ENCODE results near the gene SKA1. TPM values are rescaled to one million over a fixed set of nuclear protein-coding genes. Genes with fewer than 3 reads are reported as not detected.
"Not testable (repeated sequence)": the region's sequence is repeated elsewhere in the genome, so short reads cannot be mapped to it uniquely, and the experiment has no call there.

The SKA1 gene
- total RNA-seq, 1 experiment from 2014 or later = 18.1 TPM

- H3K9me3 Mint-ChIP-seq, ATAC-seq, H3K36me3 Mint-ChIP-seq, H3K27ac Mint-ChIP-seq, POLR2A ChIA-PET: not testable (repeated sequence)
- CTCF ChIA-PET = interaction anchor here (1.0 to 4.3 kb wide), 3 partner anchors 28 to 206 kb away, joined by 4 to 17 read pairs (median 16); partner anchors contain the start of gene MYO5B
- peak overlapping the region; percentile 52 for H3K4me3 Mint-ChIP-seq
- peaks cover 54% of the 10 kb centered on the region for H3K27me3 Mint-ChIP-seq (ENCODE audit: low read depth)
- peak; percentile 25 for DNase-seq (ENCODE audit: low spot score)
- TF ChIP-seq, protein P1, sequence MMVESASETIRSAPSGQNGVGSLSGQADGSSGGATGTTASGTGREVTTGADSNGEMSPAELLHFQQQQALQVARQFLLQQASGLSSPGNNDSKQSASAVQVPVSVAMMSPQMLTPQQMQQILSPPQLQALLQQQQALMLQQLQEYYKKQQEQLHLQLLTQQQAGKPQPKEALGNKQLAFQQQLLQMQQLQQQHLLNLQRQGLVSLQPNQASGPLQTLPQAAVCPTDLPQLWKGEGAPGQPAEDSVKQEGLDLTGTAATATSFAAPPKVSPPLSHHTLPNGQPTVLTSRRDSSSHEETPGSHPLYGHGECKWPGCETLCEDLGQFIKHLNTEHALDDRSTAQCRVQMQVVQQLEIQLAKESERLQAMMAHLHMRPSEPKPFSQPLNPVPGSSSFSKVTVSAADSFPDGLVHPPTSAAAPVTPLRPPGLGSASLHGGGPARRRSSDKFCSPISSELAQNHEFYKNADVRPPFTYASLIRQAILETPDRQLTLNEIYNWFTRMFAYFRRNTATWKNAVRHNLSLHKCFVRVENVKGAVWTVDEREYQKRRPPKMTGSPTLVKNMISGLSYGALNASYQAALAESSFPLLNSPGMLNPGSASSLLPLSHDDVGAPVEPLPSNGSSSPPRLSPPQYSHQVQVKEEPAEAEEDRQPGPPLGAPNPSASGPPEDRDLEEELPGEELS (CRISPR knock-in tag; IDR thresholded peaks at IDR 0.05) = 0 out of 2 replicates have a peak, but pooled peaks have one; percentile 25
- peaks cover 81% of the 10 kb centered on the region for H3K4me1 Mint-ChIP-seq
Observed at GRCh38 chr18:50400438-50400837, 25.6 kb downstream of the SKA1 start.

GRCh38 chr18:50401295-50401694 is 26.4 kb downstream of the SKA1 start:
- ATAC-seq (no peak), DNase-seq (ENCODE audit: low spot score) (no peak)
- Mint-ChIP-seq H3K27ac (no peak overlapping the region), H3K4me1 (peaks cover 89% of the 10 kb centered on the region), H3K36me3 (no peaks in the 10 kb centered on the region), H3K9me3 (no peaks in the 10 kb centered on the region), H3K4me3 (peak overlapping the region; percentile 52), H3K27me3 (ENCODE audit: low read depth) (peaks cover 61% of the 10 kb centered on the region)
- POLR2A ChIA-PET = no interaction called here
- TF ChIP-seq ATF1 (CRISPR knock-in tag; IDR thresholded peaks at IDR 0.05) = no peak
- TF ChIP-seq, protein P2, sequence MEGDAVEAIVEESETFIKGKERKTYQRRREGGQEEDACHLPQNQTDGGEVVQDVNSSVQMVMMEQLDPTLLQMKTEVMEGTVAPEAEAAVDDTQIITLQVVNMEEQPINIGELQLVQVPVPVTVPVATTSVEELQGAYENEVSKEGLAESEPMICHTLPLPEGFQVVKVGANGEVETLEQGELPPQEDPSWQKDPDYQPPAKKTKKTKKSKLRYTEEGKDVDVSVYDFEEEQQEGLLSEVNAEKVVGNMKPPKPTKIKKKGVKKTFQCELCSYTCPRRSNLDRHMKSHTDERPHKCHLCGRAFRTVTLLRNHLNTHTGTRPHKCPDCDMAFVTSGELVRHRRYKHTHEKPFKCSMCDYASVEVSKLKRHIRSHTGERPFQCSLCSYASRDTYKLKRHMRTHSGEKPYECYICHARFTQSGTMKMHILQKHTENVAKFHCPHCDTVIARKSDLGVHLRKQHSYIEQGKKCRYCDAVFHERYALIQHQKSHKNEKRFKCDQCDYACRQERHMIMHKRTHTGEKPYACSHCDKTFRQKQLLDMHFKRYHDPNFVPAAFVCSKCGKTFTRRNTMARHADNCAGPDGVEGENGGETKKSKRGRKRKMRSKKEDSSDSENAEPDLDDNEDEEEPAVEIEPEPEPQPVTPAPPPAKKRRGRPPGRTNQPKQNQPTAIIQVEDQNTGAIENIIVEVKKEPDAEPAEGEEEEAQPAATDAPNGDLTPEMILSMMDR (IDR thresholded peaks at IDR 0.05) = peak; percentile 17; the same call in 1 of the 2 replicates
- CTCF ChIA-PET = interaction anchor here (1.6 to 4.3 kb wide), 3 partner anchors 28 to 197 kb away, joined by 3 to 17 read pairs (median 16); no protein-coding TSS in a partner anchor

GRCh38 chr18:50401888-50402287 is 27.0 kb downstream of the SKA1 start:
- Mint-ChIP-seq H3K4me3 (peak overlapping the region; percentile 52; the same call in 1 of the 2 replicates), H3K27ac (no peak overlapping the region), H3K9me3 (no peaks in the 10 kb centered on the region), H3K4me1 (peaks cover 95% of the 10 kb centered on the region), H3K36me3 (no peaks in the 10 kb centered on the region), H3K27me3 (ENCODE audit: low read depth) (peaks cover 67% of the 10 kb centered on the region)
- POLR2A ChIA-PET = no interaction called here
- DNase-seq (ENCODE audit: low spot score) (peak; percentile 77), ATAC-seq (peak; percentile 84)
- CTCF ChIA-PET = interaction anchor here (1.6 to 4.3 kb wide), 3 partner anchors 27 to 198 kb away, joined by 3 to 17 read pairs (median 16); no protein-coding TSS in a partner anchor
- TF ChIP-seq ATF6 (CRISPR knock-in tag; IDR thresholded peaks at IDR 0.05) = no peak
- TF ChIP-seq ZSCAN18 (CRISPR knock-in tag; IDR thresholded peaks at IDR 0.05) = no peak
- no peak for TF ChIP-seq AR (CRISPR knock-in tag; IDR thresholded peaks at IDR 0.05)
- TF ChIP-seq JUN (CRISPR knock-in tag; IDR thresholded peaks at IDR 0.05) = no peak
- TF ChIP-seq, protein P3, sequence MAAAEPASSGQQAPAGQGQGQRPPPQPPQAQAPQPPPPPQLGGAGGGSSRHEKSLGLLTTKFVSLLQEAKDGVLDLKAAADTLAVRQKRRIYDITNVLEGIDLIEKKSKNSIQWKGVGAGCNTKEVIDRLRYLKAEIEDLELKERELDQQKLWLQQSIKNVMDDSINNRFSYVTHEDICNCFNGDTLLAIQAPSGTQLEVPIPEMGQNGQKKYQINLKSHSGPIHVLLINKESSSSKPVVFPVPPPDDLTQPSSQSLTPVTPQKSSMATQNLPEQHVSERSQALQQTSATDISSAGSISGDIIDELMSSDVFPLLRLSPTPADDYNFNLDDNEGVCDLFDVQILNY (CRISPR knock-in tag; IDR thresholded peaks at IDR 0.05) = no peak
- 0 out of 2 replicates have a peak, but pooled peaks have one; percentile 14 for TF ChIP-seq GABPB1 (CRISPR knock-in tag; IDR thresholded peaks at IDR 0.05)

DNA sequence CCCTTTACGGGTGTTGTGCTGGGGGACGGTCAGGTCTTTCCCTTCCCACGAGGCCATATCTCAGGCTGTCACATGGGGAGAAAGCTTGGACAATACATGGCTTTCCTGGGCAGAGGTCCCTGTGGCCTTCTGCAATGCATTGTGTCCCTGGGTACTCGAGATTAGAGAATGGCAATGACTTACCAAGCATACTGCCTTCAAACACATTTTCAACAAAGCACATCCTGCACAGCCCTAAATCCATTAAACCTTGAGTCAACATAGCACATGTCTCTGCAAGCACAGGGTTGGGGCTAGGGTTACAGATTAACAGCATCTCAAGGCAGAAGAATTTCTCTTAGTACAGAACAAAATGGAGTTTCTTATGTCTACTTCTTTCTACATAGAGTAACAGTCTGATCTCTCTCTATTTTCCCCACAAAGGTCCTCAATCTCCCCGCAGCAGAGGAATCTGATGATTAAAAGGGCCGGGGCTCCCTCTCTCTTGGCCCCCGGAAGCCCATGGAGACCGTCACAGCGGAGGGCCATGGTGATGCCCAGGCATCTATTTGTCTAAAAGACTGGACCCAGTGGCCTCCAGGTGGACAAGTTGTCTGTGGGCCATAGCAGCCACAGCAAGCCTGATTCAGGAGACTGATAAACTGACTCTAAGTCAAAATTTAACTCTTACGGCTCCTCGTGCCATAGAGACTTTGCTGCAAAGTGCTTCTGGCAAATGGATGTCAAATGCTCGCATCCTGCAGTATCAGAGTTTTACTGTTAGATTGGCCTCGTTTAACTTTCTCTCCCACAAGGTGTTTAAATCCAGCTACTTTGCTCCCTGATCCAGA is 30.1 kb downstream of the SKA1 start:
- not testable (repeated sequence) for H3K27ac Mint-ChIP-seq

More for the DNA sequence above, 30.1 kb downstream of the SKA1 start:
- DNase-seq (ENCODE audit: low spot score); POLR2A ChIA-PET; H3K9me3 Mint-ChIP-seq; ATAC-seq; H3K36me3 Mint-ChIP-seq; CTCF ChIA-PET; H3K4me3 Mint-ChIP-seq: not testable (repeated sequence)
- H3K4me1 Mint-ChIP-seq = peaks cover 91% of the 10 kb centered on the region
- peaks cover 81% of the 10 kb centered on the region for H3K27me3 Mint-ChIP-seq (ENCODE audit: low read depth)

Data from WTC11 (cell line).